Measurements from ENCODE around the gene ZNF208.
"Not testable (repeated sequence)": the region's sequence is repeated elsewhere in the genome, so short reads cannot be mapped to it uniquely, and the experiment has no call there.

DNA sequence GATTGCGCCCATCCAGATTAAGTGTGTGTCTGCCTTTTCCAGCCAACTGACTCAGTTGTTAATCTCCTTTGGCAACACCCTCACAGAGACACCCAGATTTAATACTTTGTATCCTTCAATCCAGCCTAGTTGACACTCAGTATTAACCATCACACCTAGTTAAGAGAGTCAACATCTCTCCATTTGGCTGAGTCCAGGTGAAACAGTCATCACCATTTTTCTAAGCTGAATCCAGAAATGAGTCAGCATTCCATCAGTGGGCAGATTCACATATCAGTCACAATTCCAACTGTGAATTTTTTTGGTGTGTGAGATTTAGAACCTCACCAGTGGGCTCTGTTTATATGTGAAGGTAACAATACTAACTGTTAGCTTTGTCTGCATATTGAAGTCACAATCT is 14.8 kb upstream of the ZNF208 start:
- TF ChIP-seq, protein P1, sequence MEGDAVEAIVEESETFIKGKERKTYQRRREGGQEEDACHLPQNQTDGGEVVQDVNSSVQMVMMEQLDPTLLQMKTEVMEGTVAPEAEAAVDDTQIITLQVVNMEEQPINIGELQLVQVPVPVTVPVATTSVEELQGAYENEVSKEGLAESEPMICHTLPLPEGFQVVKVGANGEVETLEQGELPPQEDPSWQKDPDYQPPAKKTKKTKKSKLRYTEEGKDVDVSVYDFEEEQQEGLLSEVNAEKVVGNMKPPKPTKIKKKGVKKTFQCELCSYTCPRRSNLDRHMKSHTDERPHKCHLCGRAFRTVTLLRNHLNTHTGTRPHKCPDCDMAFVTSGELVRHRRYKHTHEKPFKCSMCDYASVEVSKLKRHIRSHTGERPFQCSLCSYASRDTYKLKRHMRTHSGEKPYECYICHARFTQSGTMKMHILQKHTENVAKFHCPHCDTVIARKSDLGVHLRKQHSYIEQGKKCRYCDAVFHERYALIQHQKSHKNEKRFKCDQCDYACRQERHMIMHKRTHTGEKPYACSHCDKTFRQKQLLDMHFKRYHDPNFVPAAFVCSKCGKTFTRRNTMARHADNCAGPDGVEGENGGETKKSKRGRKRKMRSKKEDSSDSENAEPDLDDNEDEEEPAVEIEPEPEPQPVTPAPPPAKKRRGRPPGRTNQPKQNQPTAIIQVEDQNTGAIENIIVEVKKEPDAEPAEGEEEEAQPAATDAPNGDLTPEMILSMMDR (conservative IDR thresholded peaks at IDR 0.05): not testable (repeated sequence)
- TF ChIP-seq EZH2 (IDR thresholded peaks at IDR 0.05; ENCODE audit: low read depth): not testable (repeated sequence)

All from PC-9 (cell line).